ENCODE measurements around the gene TMEM212.

TMEM212 gene

GRCh38 chr3:171821778-171822358 is 21.3 kb upstream of the TMEM212 start:
- CTCF ChIA-PET: interaction anchor here (0.6 kb wide), 2 partner anchors 141 to 161 kb away, joined by 3 read pairs; no protein-coding TSS in a partner anchor
- TF ChIP-seq ELF4 (IDR thresholded peaks at IDR 0.05): no peak
- TF ChIP-seq LEF1 (IDR thresholded peaks at IDR 0.05; ENCODE audit: borderline replicate concordance): no peak
- no peak for TF ChIP-seq CTBP1 (IDR thresholded peaks at IDR 0.05; ENCODE audit: borderline replicate concordance)
- no peak for TF ChIP-seq HDGF (IDR thresholded peaks at IDR 0.05; ENCODE audit: borderline replicate concordance)
- no peak for TF ChIP-seq NFRKB (IDR thresholded peaks at IDR 0.05)
- no peak for TF ChIP-seq FOXA1 (IDR thresholded peaks at IDR 0.05)
- TF ChIP-seq BHLHE40 (IDR thresholded peaks at IDR 0.05; ENCODE audit: borderline replicate concordance): no peak
- no peak for TF ChIP-seq FOXM1 (IDR thresholded peaks at IDR 0.05; ENCODE audit: borderline replicate concordance)
- no peak for TF ChIP-seq FOXK2 (IDR thresholded peaks at IDR 0.05)
- no peak for TF ChIP-seq ZNF384 (IDR thresholded peaks at IDR 0.05)
- TF ChIP-seq PKNOX1 (IDR thresholded peaks at IDR 0.05): no peak
- TF ChIP-seq ARNT (IDR thresholded peaks at IDR 0.05): no peak
- no peak for TF ChIP-seq SP1 (IDR thresholded peaks at IDR 0.05)
- no peak for TF ChIP-seq SUZ12 (IDR thresholded peaks at IDR 0.05)
- DNase-seq (ENCODE audit: extremely low spot score): no peak
- POLR2A ChIA-PET: no interaction called here

- ChIA-PET CTCF (interaction anchor here (0.6 to 1.5 kb wide), 2 partner anchors 51 to 162 kb away, joined by 3 to 4 read pairs; no protein-coding TSS in a partner anchor), POLR2A (no interaction called here)
- no peak for DNase-seq (ENCODE audit: extremely low spot score)
- TF ChIP-seq SP1 (IDR thresholded peaks at IDR 0.05) (no peak), CTBP1 (IDR thresholded peaks at IDR 0.05; ENCODE audit: borderline replicate concordance) (no peak), LEF1 (IDR thresholded peaks at IDR 0.05; ENCODE audit: borderline replicate concordance) (no peak), ELF4 (IDR thresholded peaks at IDR 0.05) (no peak), ARNT (IDR thresholded peaks at IDR 0.05) (no peak), ZNF384 (IDR thresholded peaks at IDR 0.05) (no peak), TARDBP (IDR thresholded peaks at IDR 0.05) (no peak), NFRKB (IDR thresholded peaks at IDR 0.05) (no peak), HDGF (IDR thresholded peaks at IDR 0.05; ENCODE audit: borderline replicate concordance) (no peak), FOXA1 (IDR thresholded peaks at IDR 0.05) (no peak), BHLHE40 (IDR thresholded peaks at IDR 0.05; ENCODE audit: borderline replicate concordance) (no peak), SUZ12 (IDR thresholded peaks at IDR 0.05) (no peak), PKNOX1 (IDR thresholded peaks at IDR 0.05) (no peak), FOXM1 (IDR thresholded peaks at IDR 0.05; ENCODE audit: borderline replicate concordance) (no peak), L3MBTL2 (conservative IDR thresholded peaks at IDR 0.05) (no peak)
These were observed 20.6 kb upstream of the TMEM212 start for GRCh38 chr3:171822431-171823106.

- ChIA-PET POLR2A (no interaction called here), CTCF (interaction anchor here (0.5 to 1.5 kb wide), 2 partner anchors 10 to 53 kb away, joined by 3 to 4 read pairs; no protein-coding TSS in a partner anchor)
- TF ChIP-seq ARNT (IDR thresholded peaks at IDR 0.05) (no peak), PKNOX1 (IDR thresholded peaks at IDR 0.05) (no peak)
- no peak for DNase-seq (ENCODE audit: extremely low spot score)
These were observed 19.0 kb upstream of the TMEM212 start for GRCh38 chr3:171824116-171824515.

GRCh38 chr3:171824824-171825221 is 18.3 kb upstream of the TMEM212 start:
- no peak for DNase-seq (ENCODE audit: extremely low spot score)
- CTCF ChIA-PET: interaction anchor here (0.5 kb wide), 1 partner anchor 11 kb away, joined by 3 read pairs; no protein-coding TSS in a partner anchor
- POLR2A ChIA-PET: no interaction called here
- TF ChIP-seq FOXA1 (IDR thresholded peaks at IDR 0.05) (no peak), SUZ12 (IDR thresholded peaks at IDR 0.05) (no peak), ZNF384 (IDR thresholded peaks at IDR 0.05) (no peak), FOXM1 (IDR thresholded peaks at IDR 0.05; ENCODE audit: borderline replicate concordance) (no peak)

- no peak for TF ChIP-seq PKNOX1 (IDR thresholded peaks at IDR 0.05)
- no peak for TF ChIP-seq SP1 (IDR thresholded peaks at IDR 0.05)
- no peak for TF ChIP-seq LEF1 (IDR thresholded peaks at IDR 0.05; ENCODE audit: borderline replicate concordance)
- TF ChIP-seq NFRKB (IDR thresholded peaks at IDR 0.05): no peak
- no peak for TF ChIP-seq SUZ12 (IDR thresholded peaks at IDR 0.05)
- TF ChIP-seq L3MBTL2 (conservative IDR thresholded peaks at IDR 0.05): no peak
- TF ChIP-seq ELF4 (IDR thresholded peaks at IDR 0.05): no peak
- TF ChIP-seq FOXA1 (IDR thresholded peaks at IDR 0.05): no peak
- TF ChIP-seq CTBP1 (IDR thresholded peaks at IDR 0.05; ENCODE audit: borderline replicate concordance): no peak
- ChIA-PET POLR2A (no interaction called here), CTCF (no interaction called here)
- DNase-seq (ENCODE audit: extremely low spot score): no peak
These were observed 17.8 kb upstream of the TMEM212 start for GRCh38 chr3:171825222-171825828.
